Activated CD4-positive, alpha-beta T cell treated with anti-CD3 and anti-CD28 coated beads, Interleukin-2, amount 10 ng/mL, durations not matched to agents 7 days and 5 days (primary cell): ENCODE results near the gene BAIAP2L1. TPM values are rescaled to one million over a fixed set of nuclear protein-coding genes. Genes with fewer than 3 reads are reported as not detected.
"Not testable (repeated sequence)": the region's sequence is repeated elsewhere in the genome, so short reads cannot be mapped to it uniquely, and the experiment has no call there.

Experiments used
- CTCF ChIA-PET: fragments of 350-600 bp; sonication (Branson Sonifier 250); formaldehyde crosslinking; loops from one replicate; lab custom pipeline; 2021; ENCODE audit warnings: antibody characterized with exemption; lab: Charles Lee
- POLR2A ChIA-PET: fragments of 350-600 bp; sonication (Branson Sonifier 250); formaldehyde crosslinking; loops from one replicate; lab custom pipeline; 2021; ENCODE audit warnings: antibody characterized with exemption; lab: Charles Lee
- DNase-seq: peaks from one replicate; pipeline ENCODE4 v3.0.0-alpha.2; 2020
- H3K27ac Mint-ChIP-seq: one replicate; pipeline ENCODE4 v1.8.0; 2021; ENCODE audit warnings: mild to moderate bottlenecking, moderate library complexity, mixed read lengths
- H3K27me3 Mint-ChIP-seq: one replicate; pipeline ENCODE4 v1.8.0; 2021; ENCODE audit warnings: mixed read lengths
- H3K36me3 Mint-ChIP-seq: one replicate; pipeline ENCODE4 v1.8.0; 2021; ENCODE audit warnings: low read depth, mixed read lengths
- H3K4me1 Mint-ChIP-seq: one replicate; pipeline ENCODE4 v1.8.0; 2021; ENCODE audit warnings: mixed read lengths
- H3K4me3 Mint-ChIP-seq: one replicate; pipeline ENCODE4 v1.8.0; 2021; ENCODE audit warnings: mild to moderate bottlenecking, moderate library complexity, mixed read lengths
- H3K9me3 Mint-ChIP-seq: one replicate; pipeline ENCODE4 v1.8.0; 2021; ENCODE audit warnings: mixed read lengths
- total RNA-seq, 2 experiments: library from RNA; stranded (reverse); gene quantifications; one replicate each; pipeline ENCODE4 v1.2.3, GENCODE V29; 2021

The BAIAP2L1 gene
- total RNA-seq, 2 experiments from 2014 or later = 0.40 to 0.42 TPM

DNA sequence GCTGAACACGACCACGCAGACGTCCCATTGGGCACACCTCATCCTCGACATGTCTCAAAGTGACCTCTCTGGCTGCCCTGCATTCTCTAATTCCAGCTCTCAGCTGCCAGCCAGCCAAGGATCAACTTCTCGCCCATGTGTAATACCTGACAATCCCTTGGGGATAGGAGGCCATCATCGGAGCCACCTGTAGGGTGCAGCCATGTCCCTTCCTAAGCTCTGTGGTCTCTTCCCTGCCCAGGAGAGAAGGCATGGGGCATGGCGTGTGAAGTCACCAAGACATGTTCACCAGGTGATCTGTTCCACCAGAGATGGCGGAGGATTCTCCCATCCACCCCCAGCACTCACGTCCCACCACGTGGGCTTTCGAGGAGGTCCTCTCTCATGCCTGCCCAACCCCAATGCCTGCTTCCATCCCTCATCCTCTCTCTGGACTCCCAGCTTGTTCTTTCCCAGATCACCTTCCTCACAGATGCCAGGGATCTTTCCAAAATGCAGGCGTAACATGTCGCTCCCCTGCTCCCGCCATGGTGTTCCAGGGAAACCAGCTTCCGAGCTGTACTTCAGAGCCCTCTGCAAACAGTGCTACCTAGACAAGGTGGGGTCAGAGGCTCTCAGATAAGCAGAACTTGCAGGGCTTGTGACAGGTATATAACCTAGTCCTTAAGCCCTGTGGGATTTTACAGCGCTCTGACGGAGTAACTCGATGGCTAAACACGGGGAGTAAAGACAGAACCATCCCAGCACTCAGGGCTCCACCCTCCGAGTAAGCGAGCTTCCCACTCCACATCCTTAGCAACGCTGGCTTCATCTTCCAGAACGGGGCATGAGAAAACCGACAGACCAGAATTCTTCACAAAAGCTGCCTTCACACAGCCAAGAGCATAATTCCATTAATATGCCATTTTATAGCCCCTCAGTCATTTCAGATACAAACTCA lies 78.3 kb downstream of the BAIAP2L1 start:
- Mint-ChIP-seq H3K36me3 (no peaks in the 10 kb centered on the region), H3K27ac (no peak overlapping the region), H3K27me3 (peaks cover 3% of the 10 kb centered on the region), H3K9me3 (no peaks in the 10 kb centered on the region), H3K4me3 (no peak overlapping the region), H3K4me1 (no peaks in the 10 kb centered on the region)
- POLR2A ChIA-PET = no interaction called here
- CTCF ChIA-PET = no interaction called here
- DNase-seq = no peak

DNA sequence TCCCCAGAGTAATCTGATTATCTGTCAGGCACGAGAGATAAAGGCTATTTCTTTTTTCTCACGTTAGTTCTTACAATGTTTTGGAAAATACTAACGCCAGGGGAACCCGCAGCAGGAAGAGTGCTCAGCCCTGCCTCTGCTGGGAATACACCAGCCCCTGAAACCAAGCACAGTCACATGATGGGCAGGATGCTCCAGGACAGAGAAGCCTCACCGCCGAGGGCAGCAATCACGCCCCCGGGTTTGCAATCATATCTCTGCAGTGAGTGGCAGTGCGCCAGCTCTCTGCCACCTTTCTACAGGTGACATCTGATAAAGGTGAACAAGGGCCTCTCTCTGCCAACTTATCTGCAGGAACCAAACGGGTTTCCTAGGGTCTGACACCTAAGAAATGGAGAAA lies 79.6 kb downstream of the BAIAP2L1 start:
- ChIA-PET POLR2A (no interaction called here), CTCF (interaction anchor here (1.2 kb wide), 1 partner anchor 13 kb away, joined by 3 read pairs; no protein-coding TSS in a partner anchor)
- peaks cover 3% of the 10 kb centered on the region for H3K27me3 Mint-ChIP-seq
- no peaks in the 10 kb centered on the region for H3K4me1 Mint-ChIP-seq
- H3K27ac Mint-ChIP-seq = no peak overlapping the region
- H3K4me3 Mint-ChIP-seq = no peak overlapping the region
- no peaks in the 10 kb centered on the region for H3K36me3 Mint-ChIP-seq
- no peaks in the 10 kb centered on the region for H3K9me3 Mint-ChIP-seq
- DNase-seq = no peak

DNA sequence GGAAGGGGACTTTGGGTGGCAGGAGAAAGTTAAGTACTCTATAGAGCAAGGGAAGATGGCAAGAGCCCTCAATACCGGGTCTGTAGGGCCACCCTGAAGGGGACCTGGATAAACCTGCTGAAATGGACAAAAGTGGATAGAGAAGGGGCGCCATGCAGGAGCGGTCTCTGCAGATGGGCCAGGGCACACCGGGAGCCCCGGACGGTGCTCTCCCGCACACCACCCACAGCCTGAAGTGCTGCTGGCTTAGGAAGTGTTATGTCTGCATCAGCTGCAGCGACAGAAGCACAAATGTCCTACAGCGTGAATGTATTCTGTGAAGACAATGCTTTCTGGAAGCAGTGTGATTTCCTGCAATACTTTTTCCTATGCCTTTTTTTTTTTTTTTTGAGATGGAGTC lies 81.7 kb downstream of the BAIAP2L1 start:
- ChIA-PET CTCF (no interaction called here), POLR2A (no interaction called here)
- DNase-seq = no peak
- H3K4me3 Mint-ChIP-seq = no peak overlapping the region
- H3K4me1 Mint-ChIP-seq = no peaks in the 10 kb centered on the region
- no peaks in the 10 kb centered on the region for H3K36me3 Mint-ChIP-seq
- no peak overlapping the region for H3K27ac Mint-ChIP-seq
- no peaks in the 10 kb centered on the region for H3K9me3 Mint-ChIP-seq
- H3K27me3 Mint-ChIP-seq = peaks cover 2% of the 10 kb centered on the region

DNA sequence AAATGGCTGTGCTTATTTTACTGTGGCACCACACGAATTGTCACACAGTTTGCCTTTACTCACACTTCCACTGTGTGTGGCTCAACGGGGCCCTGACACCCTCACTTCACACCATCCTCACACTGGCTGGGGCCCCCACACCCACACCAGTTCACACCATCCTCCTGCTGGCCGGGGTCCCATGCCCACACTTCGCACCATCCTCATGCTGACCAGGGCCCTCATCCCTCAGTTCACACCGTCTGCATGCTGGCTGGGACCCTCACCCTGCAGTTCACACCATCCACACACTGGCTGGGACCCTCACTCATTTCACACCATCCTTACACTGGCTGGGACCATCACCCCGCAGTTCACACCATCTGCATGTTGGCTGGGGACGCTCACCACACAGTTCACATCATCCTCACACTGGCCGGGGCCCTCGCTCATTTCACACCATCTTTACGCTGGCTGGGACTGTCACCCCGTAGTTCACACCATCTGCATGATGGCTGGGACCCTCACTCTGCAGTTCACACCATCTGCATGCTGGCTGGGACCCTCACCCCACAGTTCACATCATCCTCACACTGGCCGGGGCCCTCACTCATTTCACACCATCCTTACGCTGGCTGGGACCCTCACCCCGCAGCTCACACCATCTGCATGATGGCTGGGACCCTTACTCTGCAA lies 83.4 kb downstream of the BAIAP2L1 start:
- Mint-ChIP-seq H3K4me1 (no peaks in the 10 kb centered on the region), H3K9me3 (no peaks in the 10 kb centered on the region), H3K36me3 (no peaks in the 10 kb centered on the region), H3K4me3 (no peak overlapping the region), H3K27me3 (no peaks in the 10 kb centered on the region), H3K27ac (no peak overlapping the region)
- no peak for DNase-seq
- ChIA-PET POLR2A (no interaction called here), CTCF (interaction anchor here (1.0 kb wide), 1 partner anchor 8 kb away, joined by 3 read pairs; no protein-coding TSS in a partner anchor)

DNA sequence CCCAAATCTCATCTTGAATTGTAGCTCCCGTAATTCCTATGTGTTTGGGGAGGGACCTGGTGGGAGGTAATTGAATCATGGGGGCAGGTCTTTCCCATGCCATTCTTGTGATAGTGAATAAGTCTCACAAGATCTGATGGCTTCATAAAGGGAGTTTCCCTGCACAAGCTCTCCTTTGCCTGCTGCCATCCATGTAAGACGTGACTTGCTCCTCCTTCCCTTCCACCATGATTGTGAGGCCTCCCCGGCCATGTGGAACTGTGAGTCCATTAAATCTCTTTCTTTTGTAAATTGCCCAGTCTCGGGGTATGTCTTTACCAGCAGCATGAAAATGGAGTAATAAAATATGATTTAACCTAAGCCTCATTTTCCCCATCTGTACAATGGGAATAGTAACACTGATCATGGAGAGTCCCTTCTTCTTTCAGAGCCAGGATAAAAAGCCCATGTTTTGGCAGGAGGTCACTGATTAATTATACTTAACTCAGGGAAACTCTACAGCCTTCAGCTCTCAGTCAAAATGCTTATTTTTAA lies 84.8 kb downstream of the BAIAP2L1 start:
- H3K4me1 Mint-ChIP-seq, H3K27ac Mint-ChIP-seq, POLR2A ChIA-PET, DNase-seq, H3K36me3 Mint-ChIP-seq, H3K9me3 Mint-ChIP-seq, H3K27me3 Mint-ChIP-seq, H3K4me3 Mint-ChIP-seq: not testable (repeated sequence)
- CTCF ChIA-PET = interaction anchor here (0.6 to 1.0 kb wide), 3 partner anchors 10 to 24 kb away, joined by 3 to 6 read pairs (median 3); no protein-coding TSS in a partner anchor

DNA sequence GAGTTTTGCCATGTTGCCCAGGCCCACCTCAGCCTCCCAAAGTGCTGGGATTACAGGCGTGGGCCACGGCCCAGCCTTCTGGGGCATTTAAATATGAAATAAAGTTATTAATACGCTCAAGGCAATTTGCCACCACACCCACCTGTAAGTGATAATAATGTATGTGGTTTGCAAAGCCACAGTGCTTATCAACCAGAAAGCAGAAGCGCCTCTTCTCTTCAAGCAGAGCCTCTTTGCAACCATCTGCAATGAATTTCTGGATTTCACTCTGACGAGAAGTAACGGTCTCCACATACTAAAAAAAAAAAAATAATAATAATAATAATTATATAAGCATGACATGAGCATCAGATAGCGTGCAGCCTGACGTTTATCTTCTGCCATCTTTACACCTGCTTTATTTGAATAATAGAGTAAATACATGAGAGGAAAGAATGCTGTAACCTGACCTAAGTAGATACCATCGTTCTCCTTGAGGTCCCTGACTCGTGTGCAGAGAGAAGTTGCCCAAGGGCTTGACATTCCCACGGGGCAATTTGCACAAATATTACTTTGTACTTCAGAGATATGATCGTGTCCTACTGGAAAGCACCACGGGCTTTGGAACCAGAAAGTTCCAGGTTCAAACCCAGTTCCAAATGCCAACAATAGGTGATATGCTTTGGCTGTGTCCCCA lies 85.4 kb downstream of the BAIAP2L1 start:
- Mint-ChIP-seq H3K27me3 (no peaks in the 10 kb centered on the region), H3K36me3 (no peaks in the 10 kb centered on the region), H3K9me3 (no peaks in the 10 kb centered on the region), H3K4me1 (no peaks in the 10 kb centered on the region), H3K27ac (no peak overlapping the region), H3K4me3 (no peak overlapping the region)
- CTCF ChIA-PET = no interaction called here
- no peak for DNase-seq
- POLR2A ChIA-PET = no interaction called here

DNA sequence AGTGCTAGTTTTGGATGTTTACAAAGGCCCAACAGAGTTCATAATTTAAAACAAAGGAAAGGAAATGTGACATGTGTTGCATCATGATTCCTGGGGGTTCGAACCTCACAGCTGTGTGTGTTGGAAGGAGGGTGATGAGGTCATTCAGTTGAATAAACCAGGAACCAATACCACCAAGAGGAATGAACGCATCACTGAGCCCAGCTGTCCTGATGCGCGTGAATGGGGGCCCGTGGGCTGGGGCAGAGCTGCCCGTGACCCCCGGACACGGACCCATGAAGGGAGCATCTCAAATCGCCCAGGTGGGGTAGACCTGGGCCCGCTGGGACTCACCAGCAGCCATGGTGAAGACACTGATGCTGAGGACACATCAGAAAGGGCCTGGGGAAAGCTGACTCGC lies 86.4 kb downstream of the BAIAP2L1 start:
- DNase-seq = no peak
- Mint-ChIP-seq H3K27ac (no peak overlapping the region), H3K27me3 (no peaks in the 10 kb centered on the region), H3K4me3 (no peak overlapping the region), H3K36me3 (no peaks in the 10 kb centered on the region), H3K9me3 (no peaks in the 10 kb centered on the region), H3K4me1 (no peaks in the 10 kb centered on the region)
- CTCF ChIA-PET = interaction anchor here (0.6 kb wide), 1 partner anchor 13 kb away, joined by 3 read pairs; no protein-coding TSS in a partner anchor
- POLR2A ChIA-PET = no interaction called here

DNA sequence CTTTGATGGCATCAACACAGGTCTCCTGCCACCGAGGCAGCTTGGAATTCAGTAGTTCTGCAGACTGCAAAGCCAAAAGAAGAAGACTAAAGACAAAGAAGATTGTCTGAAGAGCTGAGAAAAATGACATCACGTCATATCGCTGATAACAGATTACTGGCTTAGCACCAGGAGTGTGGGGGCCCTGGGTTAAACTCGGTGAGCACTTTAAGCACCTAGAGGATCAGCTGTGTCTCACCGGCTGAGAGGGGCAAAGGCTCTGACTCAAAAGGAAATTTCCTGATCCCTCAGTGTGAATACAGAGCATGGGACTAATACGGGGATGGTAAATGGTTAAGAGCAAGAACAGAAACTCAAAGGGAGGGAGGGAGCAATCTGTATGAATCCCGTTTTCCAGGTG lies 88.7 kb downstream of the BAIAP2L1 start:
- CTCF ChIA-PET = interaction anchor here (0.6 kb wide), 1 partner anchor 94 kb away, joined by 3 read pairs; no protein-coding TSS in a partner anchor
- DNase-seq = no peak
- Mint-ChIP-seq H3K36me3 (no peaks in the 10 kb centered on the region), H3K9me3 (no peaks in the 10 kb centered on the region), H3K4me1 (no peaks in the 10 kb centered on the region), H3K27ac (no peak overlapping the region), H3K27me3 (no peaks in the 10 kb centered on the region), H3K4me3 (no peak overlapping the region)
- POLR2A ChIA-PET = no interaction called here

DNA sequence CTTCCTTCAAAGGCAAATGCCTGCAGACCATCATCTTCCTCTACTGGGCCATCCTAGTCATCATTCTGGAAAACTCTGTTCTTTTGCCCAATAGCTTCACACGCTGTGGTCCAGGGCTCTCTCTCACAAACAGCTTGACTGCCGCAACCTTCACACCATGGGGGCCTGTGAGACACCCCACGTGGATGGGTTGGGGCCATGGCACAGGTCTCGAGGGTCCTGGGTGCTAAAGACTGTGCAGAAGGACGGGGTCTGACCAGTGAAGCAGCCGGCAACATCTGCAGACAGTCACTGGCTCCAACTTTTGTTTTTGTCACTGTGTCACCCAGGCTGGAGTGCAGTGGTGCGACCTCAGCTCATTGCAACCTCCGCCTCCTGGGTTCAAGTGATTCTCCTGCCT lies 91.3 kb downstream of the BAIAP2L1 start:
- ChIA-PET CTCF (no interaction called here), POLR2A (no interaction called here)
- no peak overlapping the region for H3K27ac Mint-ChIP-seq
- no peaks in the 10 kb centered on the region for H3K36me3 Mint-ChIP-seq
- no peak for DNase-seq
- no peaks in the 10 kb centered on the region for H3K27me3 Mint-ChIP-seq
- no peak overlapping the region for H3K4me3 Mint-ChIP-seq
- H3K9me3 Mint-ChIP-seq = no peaks in the 10 kb centered on the region
- no peaks in the 10 kb centered on the region for H3K4me1 Mint-ChIP-seq

DNA sequence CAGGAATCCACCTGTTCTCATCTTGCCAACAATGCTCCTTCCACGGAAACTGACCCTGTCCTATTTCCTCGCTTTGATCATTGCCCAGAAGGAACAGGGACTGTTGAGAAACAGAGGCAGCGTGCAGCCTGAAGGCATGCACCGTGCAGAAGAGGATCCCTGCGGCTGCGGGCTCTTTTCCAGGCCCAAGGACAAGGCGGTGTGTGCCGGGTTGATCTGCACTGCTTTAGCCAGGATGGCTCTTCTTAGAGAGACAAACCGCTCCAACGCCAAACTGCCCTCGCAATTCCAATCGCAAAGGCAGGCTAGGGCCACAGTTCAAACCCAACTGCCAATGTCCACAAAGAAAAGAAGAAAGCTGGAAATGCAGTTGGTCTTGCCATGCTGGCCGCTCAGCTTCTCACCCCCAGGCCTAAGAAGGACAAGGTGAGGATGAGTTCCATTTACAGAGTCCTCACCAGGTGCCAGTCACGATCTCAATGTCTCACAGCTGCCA lies 92.9 kb downstream of the BAIAP2L1 start:
- H3K4me1 Mint-ChIP-seq = no peaks in the 10 kb centered on the region
- H3K9me3 Mint-ChIP-seq = no peaks in the 10 kb centered on the region
- H3K4me3 Mint-ChIP-seq = no peak overlapping the region
- POLR2A ChIA-PET = interaction anchor here (0.7 kb wide), 1 partner anchor 312 kb away, joined by 3 read pairs; no protein-coding TSS in a partner anchor
- no peaks in the 10 kb centered on the region for H3K27me3 Mint-ChIP-seq
- no peak for DNase-seq
- H3K36me3 Mint-ChIP-seq = no peaks in the 10 kb centered on the region
- H3K27ac Mint-ChIP-seq = no peak overlapping the region
- CTCF ChIA-PET = interaction anchor here (0.6 to 0.8 kb wide), 2 partner anchors 13 to 417 kb away, joined by 3 to 5 read pairs; no protein-coding TSS in a partner anchor

DNA sequence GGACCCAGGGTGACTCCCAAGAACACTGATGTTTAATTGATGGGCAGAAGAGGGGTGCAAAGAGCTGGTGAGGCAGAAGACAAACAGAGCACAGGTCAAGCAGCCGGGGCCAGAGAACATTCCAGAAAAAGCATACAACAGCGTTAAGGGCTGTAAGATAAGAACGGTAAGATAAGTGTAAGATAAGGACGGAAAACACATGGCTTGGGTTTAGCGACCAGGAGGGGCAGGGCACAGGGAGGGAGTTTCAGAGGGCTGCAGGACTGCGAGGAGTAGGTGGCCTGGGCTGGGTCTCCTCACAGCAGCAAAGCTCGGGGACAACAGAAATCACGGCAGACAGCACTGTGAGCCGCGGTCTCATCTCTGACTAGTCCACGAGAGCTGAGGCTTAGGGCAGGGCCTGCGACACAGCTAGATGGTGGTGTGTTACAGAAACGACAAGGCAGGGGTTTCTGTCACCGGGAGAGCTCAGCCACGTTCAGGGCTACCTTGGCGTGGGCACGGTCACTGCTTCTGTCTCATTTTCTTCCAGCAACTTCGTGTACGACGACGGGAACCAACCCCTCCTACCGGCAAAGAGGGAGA lies 94.8 kb downstream of the BAIAP2L1 start:
- CTCF ChIA-PET = no interaction called here

DNA sequence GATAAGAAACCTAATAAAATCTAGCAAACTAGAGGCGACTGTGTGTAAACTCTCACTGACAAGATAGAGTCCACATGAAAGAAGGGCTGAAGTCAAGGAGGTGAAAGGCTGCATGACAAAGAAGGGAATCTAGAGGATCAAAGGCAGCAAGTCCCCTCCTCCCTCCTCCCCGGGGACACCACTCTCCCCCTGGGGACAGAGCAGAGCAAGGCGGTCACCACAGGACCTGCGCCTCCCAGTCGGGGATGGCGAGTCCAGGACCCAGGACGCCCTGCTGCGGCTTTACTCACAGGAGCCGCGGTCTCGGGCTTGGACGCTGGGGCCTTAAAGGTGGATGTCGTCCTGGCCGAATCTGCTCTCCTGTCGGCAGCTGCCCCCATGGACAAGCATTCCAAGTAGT lies 97.0 kb downstream of the BAIAP2L1 start:
- POLR2A ChIA-PET = no interaction called here
- no peaks in the 10 kb centered on the region for H3K36me3 Mint-ChIP-seq
- H3K4me3 Mint-ChIP-seq = no peak overlapping the region

More for the DNA sequence above, 94.8 kb downstream of the BAIAP2L1 start:
- H3K4me1 Mint-ChIP-seq = no peaks in the 10 kb centered on the region
- H3K36me3 Mint-ChIP-seq = no peaks in the 10 kb centered on the region
- no peak for DNase-seq
- no peak overlapping the region for H3K27ac Mint-ChIP-seq
- POLR2A ChIA-PET = no interaction called here
- H3K9me3 Mint-ChIP-seq = no peaks in the 10 kb centered on the region
- H3K4me3 Mint-ChIP-seq = no peak overlapping the region
- H3K27me3 Mint-ChIP-seq = no peaks in the 10 kb centered on the region

More for the DNA sequence above, 97.0 kb downstream of the BAIAP2L1 start:
- no peaks in the 10 kb centered on the region for H3K9me3 Mint-ChIP-seq
- CTCF ChIA-PET = interaction anchor here (0.6 kb wide), 1 partner anchor 500 kb away, joined by 7 read pairs; no protein-coding TSS in a partner anchor
- no peak for DNase-seq
- no peak overlapping the region for H3K27ac Mint-ChIP-seq
- H3K4me1 Mint-ChIP-seq = no peaks in the 10 kb centered on the region
- no peaks in the 10 kb centered on the region for H3K27me3 Mint-ChIP-seq
